Measurements from ENCODE around the gene HCFC1. TPM values are rescaled to one million over a fixed set of nuclear protein-coding genes. Genes with fewer than 3 reads are reported as not detected.

Gene HCFC1
- total and polyA plus RNA-seq, 2 of the 8 experiments (the other 6 are each of a cell fraction or from before 2014, with no cell fraction given), result 24.9 to 117 TPM

DNA sequence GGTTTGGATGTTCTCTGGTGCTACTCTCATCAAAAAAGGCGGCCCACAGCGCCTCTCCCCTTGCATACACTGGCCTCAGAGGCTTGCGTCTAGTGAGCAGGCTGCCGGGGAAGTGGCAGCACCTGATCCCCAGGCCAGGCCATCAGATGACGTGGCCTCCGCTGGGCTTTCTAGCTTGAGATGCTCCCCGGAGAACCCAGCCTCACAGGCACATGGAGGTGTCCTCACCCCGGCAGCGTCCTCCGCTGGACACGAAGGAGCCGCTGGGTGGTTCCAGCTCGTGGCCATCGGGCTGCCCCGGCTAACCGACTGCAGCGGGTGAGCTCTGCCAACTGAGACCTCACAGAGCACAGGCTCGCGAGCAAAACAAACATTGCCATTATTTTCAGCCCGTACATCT is 35.3 kb upstream of the HCFC1 start:
- H4K20me1 ChIP-seq (replicated peaks in 1 of 2; ENCODE audit: control insufficient read depth in 1 of 2, insufficient read depth in 2 of 2, low read length in 2 of 2), result no peaks in the 10 kb centered on the region
- no peak overlapping the region for H3K9ac ChIP-seq (replicated peaks in 1 of 4; ENCODE audit: extremely low read depth in 1 of 4, low read depth in 3 of 4, low read length in 3 of 4)
- H3K23me2 ChIP-seq (ENCODE audit: low read depth, low read length), result no peaks in the 10 kb centered on the region
- H3K79me2 ChIP-seq (ENCODE audit: control insufficient read depth in 1 of 2, insufficient read depth in 2 of 2, low read length in 2 of 2), result no peaks in the 10 kb centered on the region
- POLR2A ChIA-PET (ENCODE audit: partially characterized antibody), result interaction anchor here (1.0 to 1.6 kb wide), 3 partner anchors 14 to 22 kb away, joined by 3 to 6 read pairs (median 3); no protein-coding TSS in a partner anchor
- no peak overlapping the region for H3K18ac ChIP-seq (ENCODE audit: extremely low read depth, low read length)
- H2BK120ac ChIP-seq (replicated peaks; ENCODE audit: low read depth, low read length), result no peak overlapping the region
- H3K4me1 ChIP-seq (replicated peaks in 1 of 4; ENCODE audit: control insufficient read depth in 3 of 4, insufficient read depth in 4 of 4, low read length in 3 of 4), result peaks cover 0 to 3% (median 0%) of the 10 kb centered on the region in 4 experiments; a peak in 1 of 7 replicates
- CTCF ChIA-PET (ENCODE audit: partially characterized antibody), result no interaction called here
- H3K36me3 ChIP-seq (ENCODE audit: control insufficient read depth in 2 of 4, insufficient read depth in 4 of 4, low read length in 3 of 4), result no peaks in the 10 kb centered on the region
- no peak overlapping the region for H3K4me3 ChIP-seq (ENCODE audit: extremely low read depth in 1 of 4, insufficient read depth in 2 of 4, low read depth in 3 of 4, low read length in 4 of 4)
- H4K5ac ChIP-seq (ENCODE audit: insufficient read length, low read depth, low read length), result no peak overlapping the region
- no peak overlapping the region for H3K27ac ChIP-seq (ENCODE audit: low read depth, low read length)
- 93% methylated on average over 20 of the region's 20 CpGs; no CpG with 5 or more reads in 1 of the 2 experiments for WGBS, 2 experiments (ENCODE audit: extremely low coverage in 1 of 2, insufficient coverage in 1 of 2, insufficient read length in 1 of 2, insufficient replicate concordance in 2 of 2, low coverage in 1 of 2, low lambda C conversion rate in 2 of 2, missing lambda C conversion rate in 1 of 2)
- no peak overlapping the region for H3K4me2 ChIP-seq (ENCODE audit: insufficient read depth in 1 of 2, low read depth in 2 of 2, low read length in 2 of 2)
- no peak overlapping the region for H2BK5ac ChIP-seq (ENCODE audit: low read depth, low read length)
- no peak overlapping the region for H2BK20ac ChIP-seq (ENCODE audit: low read length)
- no peak overlapping the region for H2AK5ac ChIP-seq (ENCODE audit: low read depth, low read length)
- DNase-seq (ENCODE audit: low read depth in 1 of 2, low spot score in 2 of 2), result no peak
- TF ChIP-seq NRF1 (IDR thresholded peaks at IDR 0.05; ENCODE audit: low read depth, low read length) (no peak), MAFK (IDR thresholded peaks at IDR 0.05; ENCODE audit: low read depth, low read length) (no peak), SIRT6 (IDR thresholded peaks at IDR 0.05; ENCODE audit: low read length) (no peak), RBBP5 (IDR thresholded peaks at IDR 0.05; ENCODE audit: borderline replicate concordance, low read depth, low read length) (no peak), SIX5 (IDR thresholded peaks at IDR 0.05; ENCODE audit: low read depth, low read length) (no peak)
- TF ChIP-seq, protein P1, sequence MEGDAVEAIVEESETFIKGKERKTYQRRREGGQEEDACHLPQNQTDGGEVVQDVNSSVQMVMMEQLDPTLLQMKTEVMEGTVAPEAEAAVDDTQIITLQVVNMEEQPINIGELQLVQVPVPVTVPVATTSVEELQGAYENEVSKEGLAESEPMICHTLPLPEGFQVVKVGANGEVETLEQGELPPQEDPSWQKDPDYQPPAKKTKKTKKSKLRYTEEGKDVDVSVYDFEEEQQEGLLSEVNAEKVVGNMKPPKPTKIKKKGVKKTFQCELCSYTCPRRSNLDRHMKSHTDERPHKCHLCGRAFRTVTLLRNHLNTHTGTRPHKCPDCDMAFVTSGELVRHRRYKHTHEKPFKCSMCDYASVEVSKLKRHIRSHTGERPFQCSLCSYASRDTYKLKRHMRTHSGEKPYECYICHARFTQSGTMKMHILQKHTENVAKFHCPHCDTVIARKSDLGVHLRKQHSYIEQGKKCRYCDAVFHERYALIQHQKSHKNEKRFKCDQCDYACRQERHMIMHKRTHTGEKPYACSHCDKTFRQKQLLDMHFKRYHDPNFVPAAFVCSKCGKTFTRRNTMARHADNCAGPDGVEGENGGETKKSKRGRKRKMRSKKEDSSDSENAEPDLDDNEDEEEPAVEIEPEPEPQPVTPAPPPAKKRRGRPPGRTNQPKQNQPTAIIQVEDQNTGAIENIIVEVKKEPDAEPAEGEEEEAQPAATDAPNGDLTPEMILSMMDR (IDR thresholded peaks at IDR 0.05; ENCODE audit: control extremely low read depth in 1 of 3, insufficient read depth in 1 of 3, low read depth in 1 of 3, low read length in 3 of 3), result no peak
- H4K91ac ChIP-seq (replicated peaks; ENCODE audit: insufficient read length, low read length), result no peak overlapping the region
- no peak overlapping the region for H3K23ac ChIP-seq (ENCODE audit: insufficient read length)
- no peaks in the 10 kb centered on the region for H3K27me3 ChIP-seq (replicated peaks in 1 of 4; ENCODE audit: control insufficient read depth in 3 of 4, extremely low read depth in 1 of 4, insufficient read depth in 3 of 4, low read length in 3 of 4)
- H3K14ac ChIP-seq (ENCODE audit: insufficient read length), result no peak overlapping the region
- no peak overlapping the region for H3K56ac ChIP-seq (replicated peaks; ENCODE audit: insufficient read length, low read depth, low read length)
- no peak overlapping the region for H4K8ac ChIP-seq (ENCODE audit: extremely low read depth, insufficient read depth, low read length)
- H2BK12ac ChIP-seq (ENCODE audit: low read depth, low read length), result no peak overlapping the region
- H3K9me3 ChIP-seq (ENCODE audit: insufficient read depth in 2 of 2, low read depth in 1 of 2, low read length in 1 of 2), result no peaks in the 10 kb centered on the region
- no peak for FAIRE-seq
- H3K79me1 ChIP-seq (ENCODE audit: low read depth, low read length), result no peaks in the 10 kb centered on the region
- H2BK15ac ChIP-seq (ENCODE audit: low read length), result no peak overlapping the region
- H2AFZ ChIP-seq (ENCODE audit: low read length), result no peak overlapping the region
- H3K4ac ChIP-seq (replicated peaks; ENCODE audit: insufficient read length, low read depth, low read length), result no peak overlapping the region
